Measurements from ENCODE around the gene ATG16L2. TPM values are rescaled to one million over a fixed set of nuclear protein-coding genes. Genes with fewer than 3 reads are reported as not detected.
A peak's percentile ranks its signal among the peaks of the same experiment; 100 is the strongest.

The ATG16L2 gene
- total and polyA plus RNA-seq, 9 of the 15 experiments (the other 6 are each of a cell fraction or from before 2014, with no cell fraction given) = 0.18 to 11.2 (median 6.2) TPM

GRCh38 chr11:72867970-72868369 is 53.8 kb downstream of the ATG16L2 start:
- CTCF ChIA-PET (ENCODE audit: low intra/inter-chr PET ratio) = no interaction called here
- H3K4me2 ChIP-seq (ENCODE audit: insufficient read depth, low read length) = no peak overlapping the region
- H3K4me3 ChIP-seq = no peak overlapping the region
- no peak for FAIRE-seq
- no peaks in the 10 kb centered on the region for H3K79me2 ChIP-seq (ENCODE audit: control insufficient read depth, insufficient read depth, low read length)
- in situ Hi-C loops (cut with MboI) (no loop called here), intact Hi-C loops (cut with micrococcal nuclease) (no loop called here)
- H3K27ac ChIP-seq (ENCODE audit: extremely low read depth, low read depth, low read length) = no peak overlapping the region
- no peak overlapping the region for H3K9ac ChIP-seq (ENCODE audit: insufficient read depth in 1 of 2, low read depth in 2 of 2, low read length in 2 of 2)
- no peak for TF ChIP-seq GABPB2 (CRISPR knock-in tag; conservative IDR thresholded peaks at IDR 0.05)
- TF ChIP-seq RBBP5 (IDR thresholded peaks at IDR 0.05; ENCODE audit: borderline replicate concordance, insufficient read depth, low read length, poor library complexity, severe bottlenecking) = no peak
- TF ChIP-seq PCBP1 (IDR thresholded peaks at IDR 0.05; ENCODE audit: low read depth, low read length, poor library complexity, severe bottlenecking) = no peak
- TF ChIP-seq ZNF146 (CRISPR knock-in tag; IDR thresholded peaks at IDR 0.05; ENCODE audit: unreplicated experiment) = peak; percentile 54
- no peak overlapping the region for H2AFZ ChIP-seq (ENCODE audit: low read depth, low read length)
- DNase-seq (ENCODE audit: extremely low read depth in 1 of 4, low spot score in 3 of 4) = no peak
- H3K27me3 ChIP-seq (ENCODE audit: control insufficient read depth in 2 of 2, insufficient read depth in 2 of 2, low read length in 2 of 2) = no peaks in the 10 kb centered on the region
- no peak for ATAC-seq
- WGBS (ENCODE audit: insufficient coverage, low coverage, missing lambda C conversion rate) = 66% methylated on average over 5 of the region's 5 CpGs
- no TSS peak for BruUV-seq (replicated peaks)
- no peaks in the 10 kb centered on the region; a peak in 1 of 5 replicates for H3K4me1 ChIP-seq (replicated peaks in 1 of 2; ENCODE audit: control insufficient read depth in 2 of 2, insufficient read depth in 2 of 2, low read length in 2 of 2)
- 0 out of 3 replicates have a peak, but pooled peaks cover 2% of the 10 kb centered on the region for H3K36me3 ChIP-seq (ENCODE audit: control insufficient read depth, insufficient read depth, low read length)
- POLR2A ChIA-PET = no interaction called here
- no peaks in the 10 kb centered on the region for H4K20me1 ChIP-seq (replicated peaks; ENCODE audit: control insufficient read depth, insufficient read depth, low read length)
- H3K9me3 ChIP-seq (replicated peaks; ENCODE audit: control insufficient read depth, insufficient read depth, low read depth, low read length) = no peaks in the 10 kb centered on the region
- no peaks in the 10 kb centered on the region for H3K9me1 ChIP-seq (ENCODE audit: control insufficient read depth, insufficient read depth, low read length)

DNA sequence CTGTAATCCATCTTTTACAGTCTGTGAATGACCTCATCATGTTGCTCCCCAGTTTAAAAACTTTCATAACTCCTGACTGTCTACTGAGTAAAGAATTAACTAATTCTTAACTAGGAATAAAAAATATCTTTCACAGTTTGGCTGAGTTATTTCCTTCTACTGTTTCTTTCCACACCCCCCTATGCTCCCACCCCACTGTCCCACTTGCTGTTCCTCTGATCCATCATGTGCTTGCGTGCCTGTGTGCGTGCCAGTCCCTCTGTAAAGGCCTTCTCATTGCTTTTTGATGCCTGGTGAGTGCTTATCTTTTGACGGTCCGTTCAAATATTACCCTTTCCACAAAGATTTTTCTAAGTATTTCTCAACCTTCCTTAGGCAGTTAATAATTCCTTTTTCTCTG is 55.6 kb downstream of the ATG16L2 start:
- Histone ChIP-seq H4K20me1 (replicated peaks; ENCODE audit: control insufficient read depth, insufficient read depth, low read length) (no peaks in the 10 kb centered on the region), H3K36me3 (ENCODE audit: control insufficient read depth, insufficient read depth, low read length) (0 out of 3 replicates have a peak, but pooled peaks cover 2% of the 10 kb centered on the region), H3K27ac (ENCODE audit: extremely low read depth, low read depth, low read length) (no peak overlapping the region), H3K4me1 (replicated peaks in 1 of 2; ENCODE audit: control insufficient read depth in 2 of 2, insufficient read depth in 2 of 2, low read length in 2 of 2) (no peaks in the 10 kb centered on the region; a peak in 1 of 5 replicates), H3K9me1 (ENCODE audit: control insufficient read depth, insufficient read depth, low read length) (no peaks in the 10 kb centered on the region), H3K9me3 (replicated peaks; ENCODE audit: control insufficient read depth, insufficient read depth, low read depth, low read length) (no peaks in the 10 kb centered on the region), H2AFZ (ENCODE audit: low read depth, low read length) (no peak overlapping the region), H3K9ac (ENCODE audit: insufficient read depth in 1 of 2, low read depth in 2 of 2, low read length in 2 of 2) (no peak overlapping the region), H3K27me3 (ENCODE audit: control insufficient read depth in 2 of 2, insufficient read depth in 2 of 2, low read length in 2 of 2) (no peaks in the 10 kb centered on the region), H3K79me2 (ENCODE audit: control insufficient read depth, insufficient read depth, low read length) (no peaks in the 10 kb centered on the region), H3K4me2 (ENCODE audit: insufficient read depth, low read length) (no peak overlapping the region), H3K4me3 (no peak overlapping the region)
- ATAC-seq (no peak), DNase-seq (ENCODE audit: extremely low read depth in 1 of 4, low spot score in 3 of 4) (no peak), FAIRE-seq (no peak)
- WGBS (ENCODE audit: insufficient coverage, low coverage, missing lambda C conversion rate) = 45% methylated on average over 4 of the region's 4 CpGs
- POLR2A ChIA-PET = no interaction called here
- intact Hi-C loops (cut with micrococcal nuclease) = no loop called here
- CTCF ChIA-PET (ENCODE audit: low intra/inter-chr PET ratio) = no interaction called here
- in situ Hi-C loops (cut with MboI) = no loop called here
- no TSS peak for BruUV-seq (replicated peaks)
- TF ChIP-seq SREBF2 (CRISPR knock-in tag; IDR thresholded peaks at IDR 0.05) (no peak), NFE2L1 (tag; IDR thresholded peaks at IDR 0.05; ENCODE audit: borderline replicate concordance, low read depth) (no peak), GABPA (tag; conservative IDR thresholded peaks at IDR 0.05; ENCODE audit: low read depth) (no peak), RBM39 (optimal IDR thresholded peaks at IDR 0.05; ENCODE audit: low read depth, low read length) (no peak), NR2C1 (IDR thresholded peaks at IDR 0.05) (no peak), NR2C1 (tag; IDR thresholded peaks at IDR 0.05) (no peak), ZNF124 (CRISPR knock-in tag; IDR thresholded peaks at IDR 0.05) (no peak), KDM2B (CRISPR knock-in tag; IDR thresholded peaks at IDR 0.05) (no peak), GABPB1 (CRISPR knock-in tag; IDR thresholded peaks at IDR 0.05) (no peak), NR2C2 (CRISPR knock-in tag; IDR thresholded peaks at IDR 0.05) (no peak), NR2C2 (tag; IDR thresholded peaks at IDR 0.05) (no peak), RBM15 (IDR thresholded peaks at IDR 0.05; ENCODE audit: insufficient read depth, low read length) (no peak), ZNF717 (CRISPR knock-in tag; IDR thresholded peaks at IDR 0.05) (no peak), SNRNP70 (optimal IDR thresholded peaks at IDR 0.05; ENCODE audit: low read depth, low read length) (no peak), FOXM1 (IDR thresholded peaks at IDR 0.05; ENCODE audit: low read depth) (no peak), FOXM1 (CRISPR knock-in tag; IDR thresholded peaks at IDR 0.05; ENCODE audit: low read depth) (no peak)

Data from K562 (cell line).